CD4-positive, alpha-beta T cell treated with Interleukin-12 subunit alpha and Interleukin-12 subunit beta, for 1 hour (primary cell): Measurements from ENCODE around the gene FCRL4.

Source experiments
- DNase-seq: peaks from one replicate; pipeline ENCODE4 v3.0.0-alpha.2; 2020

Gene FCRL4

GRCh38 chr1:157597959-157598667 lies at the start of gene FCRL4:
TSS of gene FCRL4 (minus strand) at chr1:157598085. CDS start at chr1:157597944, 141 bp downstream.
- no peak for DNase-seq

GRCh38 chr1:157646144-157646543 lies 48.3 kb upstream of the FCRL4 start:
- no peak for DNase-seq

GRCh38 chr1:157641177-157641576 lies 43.3 kb upstream of the FCRL4 start:
- no peak for DNase-seq

GRCh38 chr1:157639800-157640199 lies 41.9 kb upstream of the FCRL4 start:
- no peak for DNase-seq

GRCh38 chr1:157628773-157629172 lies 30.9 kb upstream of the FCRL4 start:
- peak; percentile 21 for DNase-seq

GRCh38 chr1:157626099-157626498 lies 28.2 kb upstream of the FCRL4 start:
- no peak for DNase-seq

GRCh38 chr1:157624471-157624870 lies 26.6 kb upstream of the FCRL4 start:
- no peak for DNase-seq

- DNase-seq, result no peak
Measured at GRCh38 chr1:157622471-157622870, 24.6 kb upstream of the FCRL4 start.

GRCh38 chr1:157618190-157618589 lies 20.3 kb upstream of the FCRL4 start:
- no peak for DNase-seq

- DNase-seq, result no peak
Measured at GRCh38 chr1:157600236-157600635, 2.4 kb upstream of the FCRL4 start.

GRCh38 chr1:157596384-157596783 lies 1.5 kb downstream of the FCRL4 start:
- no peak for DNase-seq

- peak; percentile 5 for DNase-seq
Measured at GRCh38 chr1:157595356-157595755, 2.5 kb downstream of the FCRL4 start.

- DNase-seq, result no peak
Measured at GRCh38 chr1:157585984-157586383, 11.9 kb downstream of the FCRL4 start.

GRCh38 chr1:157584503-157584902 lies 13.4 kb downstream of the FCRL4 start:
- DNase-seq, result no peak

GRCh38 chr1:157580828-157581210 lies 17.1 kb downstream of the FCRL4 start:
- DNase-seq, result no peak

- peak; percentile 51 for DNase-seq
Measured at GRCh38 chr1:157580179-157580827, 17.6 kb downstream of the FCRL4 start.

- no peak for DNase-seq
Measured at GRCh38 chr1:157577420-157577819, 20.5 kb downstream of the FCRL4 start.

- no peak for DNase-seq
Measured at GRCh38 chr1:157575744-157576143, 22.1 kb downstream of the FCRL4 start.

GRCh38 chr1:157574836-157575235 lies 23.0 kb downstream of the FCRL4 start:
- no peak for DNase-seq

GRCh38 chr1:157566484-157567300 lies 31.2 kb downstream of the FCRL4 start:
- DNase-seq, result no peak

- DNase-seq, result no peak
Measured at GRCh38 chr1:157562515-157562914, 35.4 kb downstream of the FCRL4 start.

GRCh38 chr1:157558119-157558518 lies 39.8 kb downstream of the FCRL4 start:
- no peak for DNase-seq
